A549 (cell line): ENCODE results near the gene TRIO.

Source experiments
- BHLHE40 ChIP-seq: IDR thresholded peaks from 2 replicates; pipeline ENCODE4 v1.6.1; 2012; ENCODE audit warnings: low read depth, low read length, inconsistent platforms
- EHF ChIP-seq: fragments of 250-450 bp; sonication (Bioruptor Pico); IDR thresholded peaks from 2 replicates; pipeline ENCODE4 v1.5.0; 2020; ENCODE audit warnings: mild to moderate bottlenecking
- HDAC2 ChIP-seq: fragments of 200-600 bp; sonication (generic); IDR thresholded peaks from 2 replicates; pipeline ENCODE4 v1.6.1; 2016
- TF ChIP-seq, protein P1 (sequence below): fragments of >200 bp; sonication (Bioruptor Twin); formaldehyde crosslinking; IDR thresholded peaks from 3 replicates; pipeline ENCODE4 v1.5.1; 2016
- TF ChIP-seq, protein P2 (sequence below): fragments of 200-600 bp; sonication (generic); IDR thresholded peaks from 2 replicates; pipeline ENCODE4 v1.6.1; 2016; ENCODE audit warnings: antibody characterized with exemption, mild to moderate bottlenecking, moderate library complexity
- TF ChIP-seq, protein P3 (sequence below): IDR thresholded peaks from 2 replicates; pipeline ENCODE4 v1.6.1; 2012

DNA sequence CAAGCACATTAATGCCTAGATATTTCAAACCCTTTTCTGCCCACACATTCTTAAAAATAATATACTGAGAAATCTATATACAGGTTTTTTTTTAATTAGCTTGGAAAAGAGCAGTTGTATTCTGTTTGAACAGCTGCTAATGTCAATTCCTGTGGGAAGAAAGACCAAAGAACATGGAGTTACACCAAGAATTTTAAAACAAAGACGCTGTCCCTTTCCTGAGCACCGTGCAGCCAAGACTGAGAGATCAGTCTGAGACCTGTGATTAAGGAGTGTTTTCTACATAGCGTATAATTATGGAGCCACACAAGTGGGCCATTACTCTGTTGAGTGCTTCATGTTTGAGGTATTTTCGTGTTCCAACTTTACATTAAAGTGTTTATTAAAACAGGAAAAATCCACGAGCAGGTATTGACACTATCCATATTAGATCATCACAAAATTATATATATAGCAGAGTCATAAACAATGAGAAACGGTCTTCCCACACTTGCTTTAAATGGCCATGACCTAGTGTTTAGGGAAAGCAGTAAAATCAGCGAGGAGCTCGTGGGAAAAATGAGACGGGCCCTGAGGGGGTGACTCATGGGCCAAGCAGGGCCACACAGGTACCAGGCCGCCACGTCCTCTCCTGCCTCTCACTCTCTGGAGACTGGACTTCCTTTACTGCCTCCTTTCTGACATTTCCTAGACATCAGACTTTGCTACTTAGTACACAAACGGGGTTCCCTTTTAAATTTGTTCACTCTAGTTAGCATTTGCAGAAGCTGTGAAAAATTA, 285.4 kb downstream of the TRIO start:
- TF ChIP-seq, protein P1, sequence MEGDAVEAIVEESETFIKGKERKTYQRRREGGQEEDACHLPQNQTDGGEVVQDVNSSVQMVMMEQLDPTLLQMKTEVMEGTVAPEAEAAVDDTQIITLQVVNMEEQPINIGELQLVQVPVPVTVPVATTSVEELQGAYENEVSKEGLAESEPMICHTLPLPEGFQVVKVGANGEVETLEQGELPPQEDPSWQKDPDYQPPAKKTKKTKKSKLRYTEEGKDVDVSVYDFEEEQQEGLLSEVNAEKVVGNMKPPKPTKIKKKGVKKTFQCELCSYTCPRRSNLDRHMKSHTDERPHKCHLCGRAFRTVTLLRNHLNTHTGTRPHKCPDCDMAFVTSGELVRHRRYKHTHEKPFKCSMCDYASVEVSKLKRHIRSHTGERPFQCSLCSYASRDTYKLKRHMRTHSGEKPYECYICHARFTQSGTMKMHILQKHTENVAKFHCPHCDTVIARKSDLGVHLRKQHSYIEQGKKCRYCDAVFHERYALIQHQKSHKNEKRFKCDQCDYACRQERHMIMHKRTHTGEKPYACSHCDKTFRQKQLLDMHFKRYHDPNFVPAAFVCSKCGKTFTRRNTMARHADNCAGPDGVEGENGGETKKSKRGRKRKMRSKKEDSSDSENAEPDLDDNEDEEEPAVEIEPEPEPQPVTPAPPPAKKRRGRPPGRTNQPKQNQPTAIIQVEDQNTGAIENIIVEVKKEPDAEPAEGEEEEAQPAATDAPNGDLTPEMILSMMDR: no peak
- TF ChIP-seq, protein P2, sequence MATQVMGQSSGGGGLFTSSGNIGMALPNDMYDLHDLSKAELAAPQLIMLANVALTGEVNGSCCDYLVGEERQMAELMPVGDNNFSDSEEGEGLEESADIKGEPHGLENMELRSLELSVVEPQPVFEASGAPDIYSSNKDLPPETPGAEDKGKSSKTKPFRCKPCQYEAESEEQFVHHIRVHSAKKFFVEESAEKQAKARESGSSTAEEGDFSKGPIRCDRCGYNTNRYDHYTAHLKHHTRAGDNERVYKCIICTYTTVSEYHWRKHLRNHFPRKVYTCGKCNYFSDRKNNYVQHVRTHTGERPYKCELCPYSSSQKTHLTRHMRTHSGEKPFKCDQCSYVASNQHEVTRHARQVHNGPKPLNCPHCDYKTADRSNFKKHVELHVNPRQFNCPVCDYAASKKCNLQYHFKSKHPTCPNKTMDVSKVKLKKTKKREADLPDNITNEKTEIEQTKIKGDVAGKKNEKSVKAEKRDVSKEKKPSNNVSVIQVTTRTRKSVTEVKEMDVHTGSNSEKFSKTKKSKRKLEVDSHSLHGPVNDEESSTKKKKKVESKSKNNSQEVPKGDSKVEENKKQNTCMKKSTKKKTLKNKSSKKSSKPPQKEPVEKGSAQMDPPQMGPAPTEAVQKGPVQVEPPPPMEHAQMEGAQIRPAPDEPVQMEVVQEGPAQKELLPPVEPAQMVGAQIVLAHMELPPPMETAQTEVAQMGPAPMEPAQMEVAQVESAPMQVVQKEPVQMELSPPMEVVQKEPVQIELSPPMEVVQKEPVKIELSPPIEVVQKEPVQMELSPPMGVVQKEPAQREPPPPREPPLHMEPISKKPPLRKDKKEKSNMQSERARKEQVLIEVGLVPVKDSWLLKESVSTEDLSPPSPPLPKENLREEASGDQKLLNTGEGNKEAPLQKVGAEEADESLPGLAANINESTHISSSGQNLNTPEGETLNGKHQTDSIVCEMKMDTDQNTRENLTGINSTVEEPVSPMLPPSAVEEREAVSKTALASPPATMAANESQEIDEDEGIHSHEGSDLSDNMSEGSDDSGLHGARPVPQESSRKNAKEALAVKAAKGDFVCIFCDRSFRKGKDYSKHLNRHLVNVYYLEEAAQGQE: no peak
- TF ChIP-seq EHF (CRISPR knock-in tag) (no peak), BHLHE40 (no peak), HDAC2 (no peak)
- TF ChIP-seq, protein P3, sequence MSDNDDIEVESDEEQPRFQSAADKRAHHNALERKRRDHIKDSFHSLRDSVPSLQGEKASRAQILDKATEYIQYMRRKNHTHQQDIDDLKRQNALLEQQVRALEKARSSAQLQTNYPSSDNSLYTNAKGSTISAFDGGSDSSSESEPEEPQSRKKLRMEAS: no peak
